HG02678 (cell line): ENCODE results near the gene SDCCAG8.

ENCODE experiments used
- ATAC-seq: cut with Tn5 transposase; IDR thresholded peaks from one replicate; pipeline ENCODE4 v1.9.1; 2021; ENCODE audit warnings: mild to moderate bottlenecking, moderate library complexity; ENCODE audit not compliant: unreplicated experiment

Gene SDCCAG8

DNA sequence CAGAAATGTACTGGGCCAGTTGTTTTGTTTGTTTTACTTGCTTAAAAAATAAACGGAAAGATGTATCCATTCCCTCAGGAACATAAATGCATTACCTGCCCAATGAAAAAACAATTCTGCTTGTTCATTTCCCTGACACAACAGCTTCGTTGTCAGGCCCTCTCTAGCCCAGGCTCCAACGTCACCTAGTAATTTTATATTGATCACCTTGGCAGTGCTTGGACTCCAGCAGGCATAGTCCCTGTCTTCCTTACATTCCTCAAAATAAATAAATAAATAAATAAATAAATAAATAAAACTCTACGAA is 2.0 kb upstream of the SDCCAG8 start:
- ATAC-seq: no peak

DNA sequence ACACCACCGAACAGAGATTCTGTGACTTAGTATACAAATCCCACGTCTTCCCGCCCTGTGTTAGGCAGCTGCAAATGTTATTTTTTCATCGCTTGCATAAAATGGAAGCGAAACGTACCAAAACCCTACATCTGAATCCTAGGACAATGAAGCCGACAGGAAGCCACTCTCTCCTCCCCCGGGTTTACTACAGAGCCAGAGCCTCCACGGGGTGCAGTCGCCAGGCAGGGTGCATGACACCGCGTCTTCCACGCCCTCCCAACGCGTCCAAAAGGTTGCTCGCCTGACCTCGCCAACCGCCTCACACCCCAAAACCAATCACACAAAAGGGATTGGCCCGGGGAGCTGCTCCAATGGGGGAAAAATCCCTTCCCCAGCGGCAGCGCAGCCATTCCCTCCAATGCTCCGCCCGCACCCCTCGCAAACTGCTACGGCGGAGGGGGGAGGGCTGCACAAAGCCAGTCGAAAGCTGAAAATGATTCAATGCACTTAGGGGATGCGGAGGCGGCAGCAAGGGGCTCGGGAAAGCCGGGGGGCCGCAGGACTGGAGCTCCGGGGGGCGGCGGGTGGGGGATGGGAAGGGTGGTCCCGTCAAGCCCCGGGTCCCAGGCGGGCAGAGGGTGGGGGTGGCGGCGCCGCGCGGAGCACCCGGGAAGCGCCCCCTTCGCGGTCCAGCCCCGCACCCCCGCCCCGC is 1.5 kb upstream of the SDCCAG8 start:
- peak; percentile 11 for ATAC-seq

DNA sequence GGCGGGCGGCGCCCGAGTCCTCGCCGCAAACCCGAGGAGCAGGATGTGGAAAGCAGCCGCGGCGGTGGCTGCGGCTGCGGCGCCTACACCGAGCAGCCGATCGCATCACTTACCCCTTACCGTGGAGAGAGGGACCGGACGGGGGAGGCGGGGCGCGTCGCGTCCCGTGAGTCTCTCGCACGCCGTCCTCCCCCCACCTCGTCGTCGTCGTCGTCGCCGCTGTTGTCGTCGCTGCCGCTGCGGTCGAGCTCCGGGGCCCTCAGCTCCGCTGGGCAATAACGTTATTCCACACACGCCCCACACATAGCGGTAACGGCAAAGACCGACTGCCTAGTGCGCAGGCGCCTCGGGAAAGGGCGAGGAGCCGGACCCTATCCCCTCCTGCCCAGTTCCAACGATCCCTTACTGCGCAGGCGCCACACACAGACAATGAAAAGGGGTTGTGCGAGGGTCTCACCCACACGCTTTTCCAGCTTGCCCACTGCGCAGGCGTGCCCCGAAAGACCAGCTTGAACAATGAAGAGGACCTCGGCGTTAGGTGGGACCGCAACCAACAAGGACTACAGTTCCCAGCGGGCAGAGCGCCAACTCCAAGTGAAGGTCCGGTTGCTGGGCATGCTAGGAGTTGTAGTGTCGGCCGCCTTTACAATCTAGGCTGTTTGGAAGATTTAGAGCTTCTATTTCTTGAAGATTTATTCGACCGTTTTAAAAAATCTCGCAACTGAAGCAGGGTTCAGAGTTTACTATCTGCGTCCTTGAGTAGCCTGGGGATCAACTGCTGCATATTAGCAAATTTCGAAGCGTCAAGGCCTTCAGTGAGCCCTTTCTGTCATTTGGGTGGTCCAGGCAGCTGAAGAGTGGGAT is 682 bp upstream of the SDCCAG8 start, which contains the start of gene CEP170:
Gene CEP170 (minus strand): TSS at position 355 of the 864 bp plus-strand sequence. CDS start 30,001 bp downstream, outside the sequence.
- peak; percentile 55 for ATAC-seq

GRCh38 chr1:243256590-243256989 is 749 bp downstream of the SDCCAG8 start:
- ATAC-seq: no peak

DNA sequence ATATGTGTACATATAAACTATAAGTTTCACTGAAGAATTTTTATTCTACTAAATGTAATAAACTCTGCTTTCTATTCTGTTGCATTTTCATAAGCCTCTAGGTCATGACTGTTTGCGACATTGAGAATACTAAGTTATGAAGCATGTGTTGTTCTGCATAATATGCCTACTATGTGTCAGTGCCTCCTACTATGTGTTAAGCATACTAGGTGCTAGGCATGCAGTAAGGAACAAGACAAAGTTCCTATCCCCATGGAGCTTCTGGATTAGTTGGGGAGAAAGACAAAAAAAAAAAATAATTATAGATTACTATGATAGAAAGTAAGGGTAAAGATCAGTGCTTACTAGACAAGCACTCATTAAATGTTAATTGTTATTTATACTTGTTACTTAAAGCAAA is 1.3 kb downstream of the SDCCAG8 start:
- ATAC-seq: no peak

DNA sequence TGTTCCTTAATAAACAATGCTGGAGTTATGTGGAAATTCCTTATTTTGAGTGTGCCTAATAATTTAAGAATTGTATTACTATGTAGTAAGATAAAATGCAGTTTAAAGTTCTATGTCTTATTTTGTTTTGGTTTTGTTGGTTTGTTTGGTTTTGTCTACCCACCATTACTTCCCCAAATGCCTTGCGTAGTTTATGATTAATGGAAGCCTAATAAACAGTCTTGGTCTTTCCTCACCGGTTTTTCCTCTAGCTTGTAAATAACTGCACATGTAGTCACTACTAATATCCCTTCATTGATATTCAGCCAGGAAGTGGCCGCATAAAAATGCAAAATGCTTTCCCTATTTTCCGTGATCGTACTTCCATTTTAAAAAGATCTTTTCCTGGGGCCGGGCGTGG is 2.9 kb downstream of the SDCCAG8 start:
- ATAC-seq: no peak

DNA sequence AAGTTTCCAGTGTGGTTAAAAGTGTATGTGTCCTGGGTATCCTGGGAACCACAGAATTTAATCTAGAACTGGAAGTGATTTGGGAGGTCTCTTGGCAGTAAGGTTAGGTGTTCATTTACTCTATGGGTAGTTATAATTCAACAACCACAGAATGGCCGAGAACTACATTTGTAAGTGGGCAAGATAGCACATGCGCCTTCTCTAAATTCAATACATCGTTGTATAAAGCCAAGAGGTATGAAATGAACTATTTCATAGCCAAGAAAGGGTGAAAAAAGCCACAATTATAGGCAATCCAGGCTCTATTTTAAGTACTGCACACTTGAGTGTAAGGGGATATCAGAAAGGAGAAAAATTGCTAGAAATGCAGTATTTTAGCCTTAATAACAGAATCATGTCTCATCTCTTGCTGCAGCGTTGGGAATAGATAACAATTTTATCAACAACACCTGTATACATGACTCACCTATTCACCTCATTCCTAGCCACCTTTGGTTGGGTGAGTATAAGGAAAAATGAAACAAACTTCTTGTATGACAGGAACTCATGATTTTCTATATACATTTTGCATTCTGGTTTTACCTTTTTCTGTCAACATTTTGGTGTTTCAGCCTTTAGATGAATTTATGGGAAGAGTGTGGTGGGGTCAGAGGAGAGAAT is 4.5 kb downstream of the SDCCAG8 start:
- no peak for ATAC-seq

DNA sequence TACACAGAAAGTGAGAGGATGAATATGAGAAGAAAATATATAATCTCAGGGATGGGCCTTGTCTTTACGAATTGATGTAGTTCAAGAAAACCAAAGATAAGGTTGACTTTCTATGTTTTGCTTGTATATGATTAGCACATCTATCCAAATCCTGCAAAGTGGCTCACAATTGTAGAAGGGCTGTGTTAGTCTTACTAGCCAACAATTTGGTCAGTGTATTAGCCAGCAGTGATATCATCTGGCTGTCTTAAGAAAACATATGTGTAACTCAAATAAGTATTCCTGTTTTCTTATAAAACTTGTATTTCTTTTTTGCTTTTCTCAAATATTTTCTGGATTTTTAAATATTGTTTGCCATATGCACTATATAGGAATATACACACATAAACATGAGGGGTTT is 5.5 kb downstream of the SDCCAG8 start:
- ATAC-seq: no peak

- ATAC-seq: peak; percentile 57
Observed at GRCh38 chr1:243264717-243265116, 8.9 kb downstream of the SDCCAG8 start.

GRCh38 chr1:243266231-243266630 is 10.4 kb downstream of the SDCCAG8 start:
- no peak for ATAC-seq

DNA sequence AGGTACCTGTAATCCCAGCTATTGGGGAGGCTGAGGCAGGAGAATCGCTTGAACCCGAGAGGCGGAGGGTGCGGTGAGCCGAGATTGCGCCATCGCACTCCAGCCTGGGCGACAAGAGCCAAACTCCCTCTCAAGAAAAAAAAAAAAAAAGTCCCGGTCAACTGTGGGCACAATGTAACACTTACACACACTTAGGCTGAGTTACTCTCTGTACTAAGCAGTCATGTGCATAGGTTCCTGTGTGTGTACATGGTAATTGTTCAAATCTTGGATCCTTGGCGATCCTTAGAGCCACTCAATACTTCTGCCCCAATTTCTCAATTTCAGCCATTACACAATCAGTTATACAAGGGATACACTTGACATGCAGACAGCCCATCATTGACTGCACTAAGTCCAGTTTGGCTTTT is 11.6 kb downstream of the SDCCAG8 start:
- ATAC-seq: no peak

DNA sequence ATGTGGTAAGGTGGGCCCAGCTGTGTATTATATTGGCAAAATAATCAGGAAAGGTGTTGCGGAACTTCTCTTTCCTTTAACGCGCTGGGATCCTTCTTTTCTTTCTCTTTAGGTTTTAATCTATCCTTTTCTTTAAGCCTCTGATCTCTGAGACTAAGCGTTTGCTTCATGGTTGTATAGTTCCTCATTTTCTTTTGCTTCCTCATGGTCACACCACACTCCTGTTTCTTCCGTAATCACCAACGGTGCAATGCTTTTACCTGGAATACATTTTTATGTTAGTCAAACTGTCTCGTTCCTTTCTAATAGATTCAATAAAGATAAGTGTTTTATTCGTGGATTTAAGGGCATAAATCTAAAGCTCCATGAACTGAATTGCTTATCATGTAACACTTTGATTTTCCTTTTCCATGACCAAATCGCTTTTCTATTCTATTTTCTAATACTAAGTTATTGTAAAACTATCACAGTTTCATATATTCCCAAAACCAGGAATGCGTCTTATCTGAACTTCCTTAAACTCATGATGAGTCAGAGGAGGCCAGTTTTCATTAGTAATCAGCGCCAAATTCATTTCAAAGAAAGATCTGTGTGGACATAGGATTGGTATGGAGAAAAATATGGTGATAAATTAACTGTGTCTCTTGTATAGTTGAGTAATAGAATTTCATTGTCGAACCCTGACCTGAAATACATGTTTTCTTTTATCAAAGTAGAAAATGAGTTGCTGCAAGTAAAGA is 12.2 kb downstream of the SDCCAG8 start:
- ATAC-seq: no peak

DNA sequence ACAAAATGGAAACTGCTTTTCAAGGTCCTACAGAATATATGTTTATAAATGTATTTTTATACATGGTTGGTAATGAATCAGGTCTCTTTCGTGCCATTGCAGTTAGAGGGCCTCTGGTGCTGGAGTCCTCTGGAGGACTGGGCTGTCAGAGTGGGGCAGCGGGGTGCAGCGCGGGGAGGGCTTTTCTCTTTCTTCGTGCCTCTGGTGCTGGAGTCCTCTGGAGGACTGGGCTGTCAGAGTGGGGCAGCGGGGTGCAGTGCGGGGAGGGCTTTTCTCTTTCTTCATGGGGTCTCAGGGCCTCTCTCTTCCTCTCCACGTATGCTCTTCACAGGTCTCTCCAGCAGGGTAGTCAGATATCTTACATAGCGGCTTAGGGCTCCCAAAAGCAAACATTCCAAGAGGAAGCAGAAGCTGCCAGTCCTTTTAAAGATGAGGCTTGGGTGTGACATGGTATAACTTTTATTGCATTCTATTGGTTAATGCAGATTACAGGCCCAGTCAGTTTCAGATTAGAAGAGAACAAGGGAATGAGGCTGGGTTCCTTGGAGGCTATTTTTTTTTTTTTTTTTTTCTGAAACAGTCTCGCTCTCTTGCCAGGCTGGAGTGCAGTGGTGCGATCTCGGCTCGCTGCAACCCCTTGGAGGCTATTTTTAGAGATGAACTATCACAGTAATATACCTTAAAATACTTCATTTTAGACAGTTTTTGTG is 13.1 kb downstream of the SDCCAG8 start:
- no peak for ATAC-seq

DNA sequence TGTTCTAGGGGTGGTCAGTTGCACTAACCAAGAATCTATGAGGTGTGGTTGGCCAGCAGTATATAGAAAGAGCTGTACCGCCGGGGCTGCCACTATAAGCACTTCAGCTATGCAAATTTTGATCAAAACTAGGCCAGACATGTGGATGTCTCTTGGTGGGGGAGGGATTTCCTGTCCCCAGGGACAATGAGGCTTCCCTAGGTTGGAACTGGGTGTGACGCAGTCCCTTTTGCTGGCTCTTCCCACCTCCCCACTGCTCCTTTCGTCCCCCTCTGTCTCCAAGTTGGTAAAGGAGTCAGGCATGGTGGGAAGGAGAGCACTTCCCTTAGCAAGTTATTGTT is 13.6 kb downstream of the SDCCAG8 start:
- peak; percentile 56 for ATAC-seq

DNA sequence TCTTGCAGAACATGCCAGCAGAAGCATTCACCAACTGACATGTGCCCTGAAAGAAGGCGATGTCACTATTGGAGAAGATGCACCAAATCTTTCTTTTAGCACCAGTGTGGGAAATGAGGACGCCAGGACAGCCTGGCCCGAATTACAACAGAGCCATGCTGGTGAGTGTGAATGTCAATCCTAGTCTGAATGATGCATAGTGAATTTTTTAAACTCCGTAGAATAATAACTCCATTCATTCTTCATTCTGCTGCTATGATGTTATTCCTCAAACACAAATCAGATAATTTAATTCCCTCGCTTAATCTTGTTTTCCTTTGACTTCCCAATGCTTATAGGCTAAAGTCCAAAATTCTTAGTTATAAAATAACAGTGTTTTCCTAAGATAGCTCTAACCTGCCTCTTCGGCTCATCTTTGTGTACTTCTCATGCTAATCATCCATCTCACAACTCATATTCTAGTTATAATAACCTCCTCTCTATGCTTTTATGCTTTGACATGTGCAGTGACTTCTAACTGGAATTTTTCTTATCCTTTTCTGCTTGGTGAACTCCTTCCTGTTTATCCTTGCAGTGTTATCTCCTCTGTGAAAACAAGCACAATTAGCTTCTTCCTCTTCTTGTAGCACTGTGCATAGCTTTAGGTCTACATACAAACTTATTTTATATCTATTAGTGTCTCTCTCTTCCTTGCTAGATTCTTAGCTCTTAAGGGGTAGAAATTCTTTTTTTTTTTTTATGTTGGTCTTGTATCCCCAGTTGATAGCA is 14.4 kb downstream of the SDCCAG8 start:
- ATAC-seq: no peak

GRCh38 chr1:243271996-243272395 is 16.2 kb downstream of the SDCCAG8 start:
- no peak for ATAC-seq

DNA sequence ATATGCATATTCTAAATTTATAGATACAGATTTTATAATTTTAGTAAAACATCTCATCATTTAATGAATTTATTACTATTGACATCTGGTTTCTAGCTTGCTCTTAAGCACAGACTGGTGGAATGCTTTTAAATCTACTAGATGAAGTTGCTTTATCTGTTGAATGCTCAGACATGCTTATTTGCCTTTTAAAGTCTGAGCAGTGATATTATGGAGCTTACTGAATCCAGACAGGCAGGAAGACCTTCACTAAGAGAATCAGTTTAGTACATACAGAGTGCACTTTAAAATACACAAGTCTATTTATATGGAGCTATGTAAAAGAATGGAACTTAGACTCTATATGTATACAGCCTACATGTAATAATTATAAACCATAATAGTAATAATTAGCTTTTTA is 16.6 kb downstream of the SDCCAG8 start:
- ATAC-seq: no peak

DNA sequence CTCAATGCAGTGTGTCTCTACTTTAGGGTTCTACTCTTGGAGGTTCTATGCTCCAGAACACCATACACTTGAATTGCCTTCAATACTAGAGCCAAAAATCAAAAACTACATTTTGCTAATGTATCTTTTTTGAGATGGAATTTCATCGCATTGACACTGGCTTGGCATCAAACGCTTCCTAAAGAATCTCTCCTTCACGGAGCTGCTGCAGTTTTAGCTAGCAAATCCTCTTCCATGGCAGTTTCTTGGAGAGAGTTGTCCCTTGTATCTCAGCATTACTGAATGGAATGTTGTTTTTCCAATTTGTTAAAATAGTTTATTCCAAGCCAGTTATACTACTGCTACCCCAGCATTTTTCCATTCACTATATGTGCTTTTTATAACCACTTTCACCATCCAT is 17.7 kb downstream of the SDCCAG8 start:
- ATAC-seq: no peak

DNA sequence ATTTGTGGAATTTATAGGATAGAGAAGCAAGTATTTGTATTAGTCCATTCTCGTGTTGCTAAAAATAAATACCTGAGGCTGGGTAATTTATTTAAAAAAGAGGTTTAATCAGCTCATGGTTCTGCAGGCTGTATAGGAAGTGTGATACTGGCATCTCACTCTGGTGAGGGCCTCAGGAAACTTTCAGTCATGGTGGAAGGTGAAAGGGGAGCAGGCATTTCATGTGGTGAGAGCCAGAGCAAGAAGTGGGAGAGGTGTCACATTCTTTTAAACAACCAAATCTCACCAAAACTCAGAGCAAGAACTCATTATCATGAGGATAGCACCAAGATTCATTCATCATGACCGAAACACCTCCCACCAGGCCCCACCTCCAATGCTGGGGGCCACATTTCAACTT is 18.1 kb downstream of the SDCCAG8 start:
- no peak for ATAC-seq

DNA sequence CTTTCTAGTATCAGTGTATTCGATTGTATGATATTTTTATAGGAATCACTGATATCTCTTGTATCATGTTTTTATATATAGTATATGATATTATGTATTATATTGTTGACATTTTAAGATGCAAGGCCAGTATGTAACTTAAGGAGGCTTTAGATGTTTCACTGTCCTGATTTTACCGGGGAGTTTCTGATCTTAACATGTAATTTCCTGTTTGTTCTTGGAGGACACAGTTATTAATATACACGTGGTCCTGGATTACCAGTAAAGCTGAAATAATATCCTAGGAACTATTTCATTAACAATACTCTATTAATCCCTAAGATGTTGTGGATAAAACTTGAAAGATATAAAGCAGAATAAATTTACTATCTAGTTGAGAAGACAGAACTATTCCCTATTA is 19.5 kb downstream of the SDCCAG8 start:
- ATAC-seq: no peak
